ENCODE measurements around the gene ATAD1. TPM values are rescaled to one million over a fixed set of nuclear protein-coding genes. Genes with fewer than 3 reads are reported as not detected.
"Not testable (repeated sequence)": the region's sequence is repeated elsewhere in the genome, so short reads cannot be mapped to it uniquely, and the experiment has no call there.

Gene ATAD1
- total and polyA plus RNA-seq, 5 donors from 2014 or later = 31.5 to 50.1 (median 33.9) TPM

- no peak overlapping the region for H3K4me3 Mint-ChIP-seq
- ATAC-seq (ENCODE audit: low read depth in 2 of 2) (no peak), DNase-seq (no peak)
- H3K4me3 ChIP-seq (ENCODE audit: low read depth, low read length) = no peak overlapping the region
- no peak overlapping the region for H3K27ac Mint-ChIP-seq
- peaks cover 0 to 2% (median 0%) of the 10 kb centered on the region in 7 donors for H3K9me3 Mint-ChIP-seq
- H3K27ac ChIP-seq (ENCODE audit: insufficient read depth, low read length, poor library complexity, severe bottlenecking) = no peak overlapping the region
- H3K27me3 Mint-ChIP-seq = no peaks in the 10 kb centered on the region
- no peaks in the 10 kb centered on the region for H3K9me3 ChIP-seq (ENCODE audit: control insufficient read depth in 2 of 2, low read length in 2 of 2)
- peaks cover 13% of the 10 kb centered on the region for H3K36me3 Mint-ChIP-seq
- no peaks in the 10 kb centered on the region for H3K4me1 ChIP-seq (ENCODE audit: control insufficient read depth, insufficient read depth, low read length, poor library complexity, severe bottlenecking)
- peaks cover 0 to 6% (median 2%) of the 10 kb centered on the region in 4 donors for H3K4me1 Mint-ChIP-seq
- H3K36me3 ChIP-seq (ENCODE audit: control insufficient read depth, insufficient read depth, low read length) = peaks cover 23% of the 10 kb centered on the region
- H3K27me3 ChIP-seq (ENCODE audit: control insufficient read depth, insufficient read depth, low read length) = no peaks in the 10 kb centered on the region
Measured at GRCh38 chr10:87751274-87751673, 66.8 kb downstream of the ATAD1 start.

DNA sequence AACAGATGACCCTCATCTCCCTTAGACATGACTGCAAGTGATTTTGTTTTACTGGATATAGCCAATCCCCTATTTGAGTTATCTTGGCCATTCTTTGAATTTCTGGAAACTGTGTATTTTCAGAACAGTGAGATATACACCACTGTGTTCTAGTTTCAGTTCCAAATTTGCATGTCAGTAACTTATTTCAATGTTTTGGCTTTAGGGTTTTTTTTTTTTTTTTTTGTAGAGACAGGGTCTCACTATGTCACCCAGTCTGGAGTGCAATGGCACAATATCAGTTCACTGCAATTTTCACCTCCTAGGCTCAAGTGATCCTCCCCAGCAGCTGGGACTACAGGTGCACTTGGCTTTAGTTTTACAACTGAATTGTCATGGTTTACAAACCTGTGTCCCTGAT is 67.2 kb downstream of the ATAD1 start:
- no peak overlapping the region for H3K4me3 ChIP-seq (ENCODE audit: low read depth, low read length)
- no peaks in the 10 kb centered on the region for H3K27me3 ChIP-seq (ENCODE audit: control insufficient read depth, insufficient read depth, low read length)
- no peaks in the 10 kb centered on the region for H3K27me3 Mint-ChIP-seq
- H3K9me3 Mint-ChIP-seq = peaks cover 0 to 2% (median 0%) of the 10 kb centered on the region in 7 donors
- no peak overlapping the region for H3K27ac ChIP-seq (ENCODE audit: insufficient read depth, low read length, poor library complexity, severe bottlenecking)
- H3K9me3 ChIP-seq (ENCODE audit: control insufficient read depth in 2 of 2, low read length in 2 of 2) = no peaks in the 10 kb centered on the region
- peaks cover 0 to 6% (median 2%) of the 10 kb centered on the region in 4 donors for H3K4me1 Mint-ChIP-seq
- no peak overlapping the region for H3K4me3 Mint-ChIP-seq
- ATAC-seq (ENCODE audit: low read depth in 2 of 2) (no peak), DNase-seq (no peak)
- H3K27ac Mint-ChIP-seq = no peak overlapping the region
- H3K4me1 ChIP-seq (ENCODE audit: control insufficient read depth, insufficient read depth, low read length, poor library complexity, severe bottlenecking) = no peaks in the 10 kb centered on the region
- H3K36me3 Mint-ChIP-seq = peaks cover 11% of the 10 kb centered on the region
- H3K36me3 ChIP-seq (ENCODE audit: control insufficient read depth, insufficient read depth, low read length) = peaks cover 18% of the 10 kb centered on the region

GRCh38 chr10:87750001-87750671 is 67.9 kb downstream of the ATAD1 start:
- Mint-ChIP-seq H3K9me3 (peaks cover 0 to 2% (median 0%) of the 10 kb centered on the region in 7 donors), H3K36me3 (peaks cover 8% of the 10 kb centered on the region), H3K4me1 (peaks cover 0 to 6% (median 2%) of the 10 kb centered on the region in 4 donors), H3K27me3 (no peaks in the 10 kb centered on the region), H3K4me3 (no peak overlapping the region), H3K27ac (peak overlapping the region in 1 of 3 donors; percentile 27)
- ATAC-seq (ENCODE audit: low read depth in 2 of 2) (no peak), DNase-seq (no peak)
- no peak overlapping the region for H3K27ac ChIP-seq (ENCODE audit: insufficient read depth, low read length, poor library complexity, severe bottlenecking)
- no peaks in the 10 kb centered on the region for H3K9me3 ChIP-seq (ENCODE audit: control insufficient read depth in 2 of 2, low read length in 2 of 2)
- H3K4me1 ChIP-seq (ENCODE audit: control insufficient read depth, insufficient read depth, low read length, poor library complexity, severe bottlenecking) = no peaks in the 10 kb centered on the region
- H3K27me3 ChIP-seq (ENCODE audit: control insufficient read depth, insufficient read depth, low read length) = no peaks in the 10 kb centered on the region
- H3K36me3 ChIP-seq (ENCODE audit: control insufficient read depth, insufficient read depth, low read length) = peaks cover 12% of the 10 kb centered on the region
- H3K4me3 ChIP-seq (ENCODE audit: low read depth, low read length) = no peak overlapping the region

GRCh38 chr10:87748244-87748643 is 69.8 kb downstream of the ATAD1 start:
- not testable (repeated sequence) for H3K9me3 ChIP-seq (ENCODE audit: control insufficient read depth in 2 of 2, low read length in 2 of 2); H3K4me3 ChIP-seq (ENCODE audit: low read depth, low read length); H3K36me3 Mint-ChIP-seq; H3K9me3 Mint-ChIP-seq; H3K4me3 Mint-ChIP-seq; DNase-seq; ATAC-seq (ENCODE audit: low read depth in 2 of 2); H3K4me1 ChIP-seq (ENCODE audit: control insufficient read depth, insufficient read depth, low read length, poor library complexity, severe bottlenecking); H3K27ac ChIP-seq (ENCODE audit: insufficient read depth, low read length, poor library complexity, severe bottlenecking); H3K4me1 Mint-ChIP-seq; H3K27me3 ChIP-seq (ENCODE audit: control insufficient read depth, insufficient read depth, low read length); H3K27me3 Mint-ChIP-seq; H3K36me3 ChIP-seq (ENCODE audit: control insufficient read depth, insufficient read depth, low read length)
- H3K27ac Mint-ChIP-seq = peak overlapping the region in 1 of 3 donors; percentile 38

GRCh38 chr10:87746911-87747310 is 71.1 kb downstream of the ATAD1 start:
- Histone ChIP-seq H3K4me1 (ENCODE audit: control insufficient read depth, insufficient read depth, low read length, poor library complexity, severe bottlenecking) (no peaks in the 10 kb centered on the region), H3K27ac (ENCODE audit: insufficient read depth, low read length, poor library complexity, severe bottlenecking) (no peak overlapping the region), H3K4me3 (ENCODE audit: low read depth, low read length) (no peak overlapping the region), H3K27me3 (ENCODE audit: control insufficient read depth, insufficient read depth, low read length) (no peaks in the 10 kb centered on the region), H3K9me3 (ENCODE audit: control insufficient read depth in 2 of 2, low read length in 2 of 2) (no peaks in the 10 kb centered on the region), H3K36me3 (ENCODE audit: control insufficient read depth, insufficient read depth, low read length) (no peaks in the 10 kb centered on the region)
- Mint-ChIP-seq H3K27me3 (no peaks in the 10 kb centered on the region), H3K27ac (no peak overlapping the region), H3K4me1 (peaks cover 0 to 6% (median 2%) of the 10 kb centered on the region in 4 donors), H3K4me3 (no peak overlapping the region), H3K9me3 (peaks cover 0 to 2% (median 0%) of the 10 kb centered on the region in 7 donors), H3K36me3 (no peaks in the 10 kb centered on the region)
- no peak for ATAC-seq (ENCODE audit: low read depth in 2 of 2)
- DNase-seq = no peak

DNA sequence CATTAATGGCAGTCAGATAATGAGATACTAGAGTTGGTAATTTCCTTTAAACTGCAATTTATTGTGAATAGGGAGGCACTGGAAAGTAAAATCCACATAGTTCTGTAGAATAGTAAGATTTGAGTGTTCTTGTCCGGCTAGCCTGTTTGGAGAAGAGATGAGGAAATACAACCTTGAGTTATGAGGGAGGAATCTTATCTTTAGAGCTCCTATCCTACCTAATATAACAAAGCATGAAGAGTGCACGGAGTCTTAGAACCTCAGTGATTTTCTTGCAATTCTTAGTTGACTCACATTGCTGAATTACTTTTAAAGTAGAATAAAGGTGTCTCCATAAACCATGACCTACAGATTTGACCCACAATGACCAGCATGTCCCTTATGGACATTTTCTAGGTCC is 73.4 kb downstream of the ATAD1 start:
- Histone ChIP-seq H3K4me3 (ENCODE audit: low read depth, low read length) (no peak overlapping the region), H3K9me3 (ENCODE audit: control insufficient read depth in 2 of 2, low read length in 2 of 2) (no peaks in the 10 kb centered on the region), H3K27me3 (ENCODE audit: control insufficient read depth, insufficient read depth, low read length) (peaks cover 12% of the 10 kb centered on the region), H3K27ac (ENCODE audit: insufficient read depth, low read length, poor library complexity, severe bottlenecking) (no peak overlapping the region), H3K36me3 (ENCODE audit: control insufficient read depth, insufficient read depth, low read length) (no peaks in the 10 kb centered on the region), H3K4me1 (ENCODE audit: control insufficient read depth, insufficient read depth, low read length, poor library complexity, severe bottlenecking) (no peaks in the 10 kb centered on the region)
- peaks cover 0 to 2% (median 0%) of the 10 kb centered on the region in 7 donors for H3K9me3 Mint-ChIP-seq
- no peaks in the 10 kb centered on the region for H3K36me3 Mint-ChIP-seq
- peaks cover 14% of the 10 kb centered on the region for H3K27me3 Mint-ChIP-seq
- peaks cover 0 to 6% (median 0%) of the 10 kb centered on the region in 4 donors for H3K4me1 Mint-ChIP-seq
- DNase-seq = no peak
- ATAC-seq (ENCODE audit: low read depth in 2 of 2) = no peak
- no peak overlapping the region for H3K27ac Mint-ChIP-seq
- no peak overlapping the region for H3K4me3 Mint-ChIP-seq

DNA sequence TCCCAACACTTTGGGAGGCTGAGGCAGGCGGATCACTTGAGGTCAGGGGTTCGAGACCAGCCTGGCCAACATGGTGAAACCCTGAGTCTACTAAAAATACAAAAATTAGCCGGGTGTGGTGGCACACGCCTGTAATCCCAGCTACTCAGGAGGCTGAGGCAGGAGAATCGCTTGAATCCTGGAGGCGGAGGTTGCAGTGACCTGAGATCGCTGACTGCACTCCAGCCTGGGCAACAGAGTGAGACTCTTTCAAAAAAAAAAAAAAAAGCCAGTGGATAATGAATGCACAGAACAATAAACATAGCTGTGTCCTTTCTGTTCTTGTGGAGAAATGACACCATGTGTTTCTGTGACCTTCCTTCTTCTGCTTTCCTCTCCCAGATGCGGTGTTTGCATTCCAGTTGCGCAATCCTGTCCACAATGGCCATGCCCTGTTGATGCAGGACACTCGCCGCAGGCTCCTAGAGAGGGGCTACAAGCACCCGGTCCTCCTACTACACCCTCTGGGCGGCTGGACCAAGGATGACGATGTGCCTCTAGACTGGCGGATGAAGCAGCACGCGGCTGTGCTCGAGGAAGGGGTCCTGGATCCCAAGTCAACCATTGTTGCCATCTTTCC is 74.9 kb downstream of the ATAD1 start:
- H3K36me3 Mint-ChIP-seq; DNase-seq; H3K36me3 ChIP-seq (ENCODE audit: control insufficient read depth, insufficient read depth, low read length); H3K9me3 ChIP-seq (ENCODE audit: control insufficient read depth in 2 of 2, low read length in 2 of 2); H3K4me1 ChIP-seq (ENCODE audit: control insufficient read depth, insufficient read depth, low read length, poor library complexity, severe bottlenecking); H3K4me1 Mint-ChIP-seq; H3K27ac Mint-ChIP-seq; H3K27ac ChIP-seq (ENCODE audit: insufficient read depth, low read length, poor library complexity, severe bottlenecking); H3K4me3 Mint-ChIP-seq; ATAC-seq (ENCODE audit: low read depth in 2 of 2); H3K9me3 Mint-ChIP-seq; H3K4me3 ChIP-seq (ENCODE audit: low read depth, low read length): not testable (repeated sequence)
- H3K27me3 Mint-ChIP-seq = peaks cover 28% of the 10 kb centered on the region
- peaks cover 18% of the 10 kb centered on the region for H3K27me3 ChIP-seq (ENCODE audit: control insufficient read depth, insufficient read depth, low read length)

- no peak for DNase-seq
- Histone ChIP-seq H3K4me3 (ENCODE audit: low read depth, low read length) (no peak overlapping the region), H3K4me1 (ENCODE audit: control insufficient read depth, insufficient read depth, low read length, poor library complexity, severe bottlenecking) (no peaks in the 10 kb centered on the region), H3K9me3 (ENCODE audit: control insufficient read depth in 2 of 2, low read length in 2 of 2) (no peaks in the 10 kb centered on the region), H3K27ac (ENCODE audit: insufficient read depth, low read length, poor library complexity, severe bottlenecking) (no peak overlapping the region), H3K27me3 (ENCODE audit: control insufficient read depth, insufficient read depth, low read length) (peaks cover 28% of the 10 kb centered on the region), H3K36me3 (ENCODE audit: control insufficient read depth, insufficient read depth, low read length) (no peaks in the 10 kb centered on the region)
- H3K27ac Mint-ChIP-seq = no peak overlapping the region
- H3K9me3 Mint-ChIP-seq = peaks cover 0 to 1% (median 0%) of the 10 kb centered on the region in 7 donors
- ATAC-seq (ENCODE audit: low read depth in 2 of 2) = no peak
- H3K4me3 Mint-ChIP-seq = no peak overlapping the region
- H3K36me3 Mint-ChIP-seq = no peaks in the 10 kb centered on the region
- H3K27me3 Mint-ChIP-seq = peaks cover 49% of the 10 kb centered on the region
- no peaks in the 10 kb centered on the region for H3K4me1 Mint-ChIP-seq
Measured at GRCh38 chr10:87740254-87740655, 77.8 kb downstream of the ATAD1 start.
